ENCODE results near the gene OSBPL5.
"Not testable (repeated sequence)": the region's sequence is repeated elsewhere in the genome, so short reads cannot be mapped to it uniquely, and the experiment has no call there.

The OSBPL5 gene

DNA sequence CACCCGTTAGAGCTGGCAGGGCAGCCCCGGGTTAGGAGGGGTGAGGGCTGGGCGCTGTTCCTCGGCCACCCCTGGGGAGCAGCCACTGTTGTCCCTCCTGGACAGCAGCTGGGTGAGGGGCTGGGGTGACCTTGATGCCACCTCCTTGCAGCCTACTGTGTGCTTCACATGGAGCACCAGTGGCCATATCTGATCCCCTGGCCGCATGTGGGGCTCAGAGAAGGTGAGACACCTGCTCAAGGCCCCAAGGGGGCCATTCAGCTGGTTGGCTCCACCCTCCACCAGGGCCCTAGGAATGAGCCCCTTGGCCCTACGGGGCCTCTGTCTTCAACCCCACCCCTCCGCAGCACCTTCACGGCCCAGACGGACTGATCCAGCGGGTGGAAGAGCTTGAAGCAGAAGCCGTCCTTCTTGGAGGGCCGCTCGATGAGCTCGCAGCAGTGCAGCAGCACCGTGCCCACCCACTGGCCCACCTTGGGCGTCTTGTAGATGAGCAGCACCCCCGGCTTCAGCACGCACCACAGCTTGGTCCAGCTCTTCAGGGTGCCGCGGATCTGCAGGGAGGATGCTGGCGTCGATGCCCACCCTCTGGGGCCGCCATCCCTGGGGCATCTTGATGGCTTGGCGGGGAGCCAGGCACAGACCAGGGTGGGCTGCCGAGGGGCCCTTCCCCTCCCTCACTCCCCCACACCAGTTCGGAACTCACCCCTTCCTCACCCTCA is 44.9 kb downstream of the OSBPL5 start:
- H3K79me2 ChIP-seq (ENCODE audit: control insufficient read depth, low read length), result no peaks in the 10 kb centered on the region
- H3K4me1 ChIP-seq (ENCODE audit: control insufficient read depth, low read length), result no peaks in the 10 kb centered on the region
- TF ChIP-seq CTCF (IDR thresholded peaks at IDR 0.05; ENCODE audit: low read depth, low read length, poor library complexity, severe bottlenecking), result no peak
- TF ChIP-seq EZH2phosphoT487 (IDR thresholded peaks at IDR 0.05; ENCODE audit: borderline replicate concordance, low read length), result no peak
- no peaks in the 10 kb centered on the region for H3F3A ChIP-seq (ENCODE audit: control insufficient read depth, insufficient read depth)
- H4K20me1 ChIP-seq (ENCODE audit: control insufficient read depth, insufficient read depth, low read depth, low read length), result no peaks in the 10 kb centered on the region
- no peaks in the 10 kb centered on the region; the same call in 1 of the 2 replicates for H3K9me3 ChIP-seq (ENCODE audit: control insufficient read depth, insufficient read depth, low read length)
- no peaks in the 10 kb centered on the region for H3K36me3 ChIP-seq (ENCODE audit: control insufficient read depth, low read length)
- no peak overlapping the region for H3K4me3 ChIP-seq (ENCODE audit: low read length)
- H3K9me2 ChIP-seq (replicated peaks; ENCODE audit: control insufficient read depth, low read length), result no peaks in the 10 kb centered on the region
- H3K27ac ChIP-seq (ENCODE audit: low read depth, low read length), result no peak overlapping the region
- no peak overlapping the region for H3K4me2 ChIP-seq (ENCODE audit: low read length)
- H3K27me3 ChIP-seq (ENCODE audit: control insufficient read depth, low read length), result no peaks in the 10 kb centered on the region

GRCh38 chr11:3119141-3119821 is 45.8 kb downstream of the OSBPL5 start:
- peaks cover 1% of the 10 kb centered on the region for H3K9me3 ChIP-seq (ENCODE audit: control insufficient read depth, insufficient read depth, low read length)
- no peaks in the 10 kb centered on the region for H3K79me2 ChIP-seq (ENCODE audit: control insufficient read depth, low read length)

DNA sequence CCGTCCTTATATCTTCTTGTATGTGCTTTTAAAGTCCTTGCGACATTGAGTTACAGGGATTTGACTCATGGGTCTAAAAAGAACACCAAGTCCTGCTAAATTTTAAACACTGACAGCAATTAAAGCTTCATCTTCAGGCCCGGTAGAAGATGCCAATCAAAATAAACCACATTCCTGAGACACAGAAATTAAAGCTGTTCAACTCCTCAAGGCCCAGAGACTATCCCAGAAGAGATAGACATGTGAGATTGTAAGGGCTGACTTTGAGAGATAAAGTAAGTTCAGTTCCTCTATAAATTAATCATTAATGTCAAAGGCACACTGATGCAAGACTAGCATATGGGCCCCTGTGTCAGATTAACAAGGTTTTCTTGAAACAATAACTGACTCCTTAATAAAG is 49.8 kb downstream of the OSBPL5 start:
- H3K27ac ChIP-seq (ENCODE audit: low read depth, low read length), result no peak overlapping the region
- H3K9me2 ChIP-seq (replicated peaks; ENCODE audit: control insufficient read depth, low read length), result no peaks in the 10 kb centered on the region
- no peaks in the 10 kb centered on the region for H3F3A ChIP-seq (ENCODE audit: control insufficient read depth, insufficient read depth)
- peaks cover 3% of the 10 kb centered on the region for H3K9me3 ChIP-seq (ENCODE audit: control insufficient read depth, insufficient read depth, low read length)
- TF ChIP-seq EZH2phosphoT487 (IDR thresholded peaks at IDR 0.05; ENCODE audit: borderline replicate concordance, low read length), result no peak
- TF ChIP-seq CTCF (IDR thresholded peaks at IDR 0.05; ENCODE audit: low read depth, low read length, poor library complexity, severe bottlenecking), result no peak
- H4K20me1 ChIP-seq (ENCODE audit: control insufficient read depth, insufficient read depth, low read depth, low read length), result no peaks in the 10 kb centered on the region
- H3K79me2 ChIP-seq (ENCODE audit: control insufficient read depth, low read length), result no peaks in the 10 kb centered on the region
- H3K4me3 ChIP-seq (ENCODE audit: low read length), result no peak overlapping the region
- no peaks in the 10 kb centered on the region for H3K36me3 ChIP-seq (ENCODE audit: control insufficient read depth, low read length)
- H3K27me3 ChIP-seq (ENCODE audit: control insufficient read depth, low read length), result no peaks in the 10 kb centered on the region
- H3K4me1 ChIP-seq (ENCODE audit: control insufficient read depth, low read length), result no peaks in the 10 kb centered on the region
- H3K4me2 ChIP-seq (ENCODE audit: low read length), result no peak overlapping the region

More at GRCh38 chr11:3119141-3119821, 45.8 kb downstream of the OSBPL5 start:
- TF ChIP-seq CTCF (IDR thresholded peaks at IDR 0.05; ENCODE audit: low read depth, low read length, poor library complexity, severe bottlenecking), result no peak
- H3K27me3 ChIP-seq (ENCODE audit: control insufficient read depth, low read length), result no peaks in the 10 kb centered on the region
- no peaks in the 10 kb centered on the region for H3F3A ChIP-seq (ENCODE audit: control insufficient read depth, insufficient read depth)
- no peak overlapping the region for H3K4me3 ChIP-seq (ENCODE audit: low read length)
- no peak overlapping the region for H3K27ac ChIP-seq (ENCODE audit: low read depth, low read length)
- no peaks in the 10 kb centered on the region for H3K9me2 ChIP-seq (replicated peaks; ENCODE audit: control insufficient read depth, low read length)
- no peaks in the 10 kb centered on the region for H3K4me1 ChIP-seq (ENCODE audit: control insufficient read depth, low read length)
- no peaks in the 10 kb centered on the region for H3K36me3 ChIP-seq (ENCODE audit: control insufficient read depth, low read length)
- H3K4me2 ChIP-seq (ENCODE audit: low read length), result no peak overlapping the region
- H4K20me1 ChIP-seq (ENCODE audit: control insufficient read depth, insufficient read depth, low read depth, low read length), result no peaks in the 10 kb centered on the region

DNA sequence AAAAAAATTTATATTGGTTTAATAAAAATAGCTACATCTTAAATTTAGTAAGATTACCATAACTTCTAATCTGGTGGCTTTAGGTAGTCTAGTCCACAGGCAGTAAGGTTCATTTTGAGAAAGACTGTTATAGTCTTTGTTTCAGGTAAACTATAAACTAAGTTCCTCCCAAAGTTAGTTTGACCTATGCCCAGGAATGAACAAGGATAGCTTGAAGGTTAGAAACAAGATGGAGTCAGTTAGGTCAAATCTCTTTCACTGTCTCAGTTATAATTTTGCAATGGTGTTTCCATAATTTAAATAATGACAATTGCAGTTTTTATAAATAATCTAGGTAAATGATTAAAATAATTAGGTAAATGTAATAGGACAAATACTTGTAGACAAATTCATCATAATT is 51.4 kb downstream of the OSBPL5 start:
- H3K4me1 ChIP-seq (ENCODE audit: control insufficient read depth, low read length); H3K27ac ChIP-seq (ENCODE audit: low read depth, low read length); H4K20me1 ChIP-seq (ENCODE audit: control insufficient read depth, insufficient read depth, low read depth, low read length); H3K4me3 ChIP-seq (ENCODE audit: low read length); H3K9me2 ChIP-seq (replicated peaks; ENCODE audit: control insufficient read depth, low read length); H3K4me2 ChIP-seq (ENCODE audit: low read length); H3K36me3 ChIP-seq (ENCODE audit: control insufficient read depth, low read length); H3K9me3 ChIP-seq (ENCODE audit: control insufficient read depth, insufficient read depth, low read length); H3K79me2 ChIP-seq (ENCODE audit: control insufficient read depth, low read length); H3K27me3 ChIP-seq (ENCODE audit: control insufficient read depth, low read length); H3F3A ChIP-seq (ENCODE audit: control insufficient read depth, insufficient read depth): not testable (repeated sequence)
